Measurements from ENCODE around the gene CHRNA1. TPM values are rescaled to one million over a fixed set of nuclear protein-coding genes. Genes with fewer than 3 reads are reported as not detected.
A peak's percentile ranks its signal among the peaks of the same experiment; 100 is the strongest.

Gene CHRNA1
- total RNA-seq, 1 experiment from 2014 or later: not detected

DNA sequence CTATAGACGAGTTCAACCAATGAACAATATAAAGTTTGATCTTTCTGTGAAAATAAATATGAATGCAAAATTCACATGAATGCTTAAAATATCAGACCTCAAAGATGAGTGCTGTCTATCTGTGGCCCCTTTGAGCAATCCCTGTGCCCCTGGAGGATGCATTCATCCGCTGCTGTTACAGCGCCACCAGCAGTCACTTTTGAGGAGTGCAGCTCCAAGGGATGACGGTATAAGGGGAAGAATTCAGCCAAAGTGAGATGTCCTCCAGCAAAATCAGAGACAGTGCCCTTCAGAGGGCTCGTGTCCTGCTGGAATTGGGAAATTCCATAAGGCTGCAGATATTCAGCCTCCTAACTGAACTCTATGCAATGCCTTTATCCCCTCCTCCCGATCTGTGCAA lies 12.0 kb upstream of the CHRNA1 start:
- TF ChIP-seq FOSL1 (IDR thresholded peaks at IDR 0.05; ENCODE audit: low read depth): no peak
- TF ChIP-seq ATF3 (IDR thresholded peaks at IDR 0.05): no peak
- no peak for TF ChIP-seq JUND (IDR thresholded peaks at IDR 0.05)
- TF ChIP-seq, protein P1, sequence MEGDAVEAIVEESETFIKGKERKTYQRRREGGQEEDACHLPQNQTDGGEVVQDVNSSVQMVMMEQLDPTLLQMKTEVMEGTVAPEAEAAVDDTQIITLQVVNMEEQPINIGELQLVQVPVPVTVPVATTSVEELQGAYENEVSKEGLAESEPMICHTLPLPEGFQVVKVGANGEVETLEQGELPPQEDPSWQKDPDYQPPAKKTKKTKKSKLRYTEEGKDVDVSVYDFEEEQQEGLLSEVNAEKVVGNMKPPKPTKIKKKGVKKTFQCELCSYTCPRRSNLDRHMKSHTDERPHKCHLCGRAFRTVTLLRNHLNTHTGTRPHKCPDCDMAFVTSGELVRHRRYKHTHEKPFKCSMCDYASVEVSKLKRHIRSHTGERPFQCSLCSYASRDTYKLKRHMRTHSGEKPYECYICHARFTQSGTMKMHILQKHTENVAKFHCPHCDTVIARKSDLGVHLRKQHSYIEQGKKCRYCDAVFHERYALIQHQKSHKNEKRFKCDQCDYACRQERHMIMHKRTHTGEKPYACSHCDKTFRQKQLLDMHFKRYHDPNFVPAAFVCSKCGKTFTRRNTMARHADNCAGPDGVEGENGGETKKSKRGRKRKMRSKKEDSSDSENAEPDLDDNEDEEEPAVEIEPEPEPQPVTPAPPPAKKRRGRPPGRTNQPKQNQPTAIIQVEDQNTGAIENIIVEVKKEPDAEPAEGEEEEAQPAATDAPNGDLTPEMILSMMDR (IDR thresholded peaks at IDR 0.05 in 2 of 3, conservative IDR thresholded peaks at IDR 0.05 in 1 of 3; ENCODE audit: borderline replicate concordance in 1 of 3, insufficient read depth in 1 of 3, low read depth in 2 of 3, low read length in 2 of 3): peak in 2 of 3 experiments; percentile 60 to 81; a peak in 4 of 6 replicates
- Histone ChIP-seq H3K9ac (ENCODE audit: low read length) (no peak overlapping the region), H3K27ac (ENCODE audit: low read depth, low read length) (no peak overlapping the region), H4K20me1 (ENCODE audit: insufficient read depth) (no peaks in the 10 kb centered on the region), H3K9me2 (ENCODE audit: insufficient read depth) (no peaks in the 10 kb centered on the region), H2AFZ (ENCODE audit: low read depth, low read length, poor library complexity, severe bottlenecking) (no peak overlapping the region), H3K36me3 (ENCODE audit: control insufficient read depth in 1 of 2, insufficient read depth in 2 of 2, low read length in 2 of 2) (no peaks in the 10 kb centered on the region), H3K27me3 (ENCODE audit: insufficient read depth, low read length) (no peaks in the 10 kb centered on the region), H3K4me1 (ENCODE audit: control insufficient read depth in 1 of 2, insufficient read depth in 2 of 2, low read length in 2 of 2) (peaks cover 0 to 12% of the 10 kb centered on the region in 2 experiments; a peak in 2 of 4 replicates), H3K4me2 (ENCODE audit: low read length) (no peak overlapping the region), H3K4me3 (replicated peaks in 1 of 2; ENCODE audit: low read depth in 1 of 2, low read length in 2 of 2) (no peak overlapping the region), H3K9me3 (ENCODE audit: control insufficient read depth in 1 of 2, insufficient read depth in 1 of 2, low read depth in 1 of 2, low read length in 2 of 2) (no peaks in the 10 kb centered on the region), H3K79me2 (ENCODE audit: insufficient read depth, low read length) (no peaks in the 10 kb centered on the region)
- RAD21 ChIA-PET (ENCODE audit: low non-redundant PET in 1 of 2, low total read pairs in 2 of 2, uncharacterized antibody in 2 of 2, unreplicated experiment in 2 of 2): no interaction called here
- no peak for DNase-seq (ENCODE audit: low read depth, low spot score)
- ATAC-seq: no peak
- POLR2A ChIA-PET: no interaction called here
- intact Hi-C loops (cut with micrococcal nuclease): no loop called here
- BruUV-seq (replicated peaks): no TSS peak
- CTCF ChIA-PET: interaction anchor here (1.0 to 1.4 kb wide), 3 partner anchors 27 to 208 kb away, joined by 3 to 5 read pairs (median 4); no protein-coding TSS in a partner anchor

GRCh38 chr2:174775571-174775980 lies 11.3 kb upstream of the CHRNA1 start:
- Histone ChIP-seq H4K20me1 (ENCODE audit: insufficient read depth) (no peaks in the 10 kb centered on the region), H3K4me3 (replicated peaks in 1 of 2; ENCODE audit: low read depth in 1 of 2, low read length in 2 of 2) (no peak overlapping the region), H3K4me2 (ENCODE audit: low read length) (no peak overlapping the region), H2AFZ (ENCODE audit: low read depth, low read length, poor library complexity, severe bottlenecking) (peak overlapping the region; percentile 56), H3K4me1 (ENCODE audit: control insufficient read depth in 1 of 2, insufficient read depth in 2 of 2, low read length in 2 of 2) (peaks cover 0 to 12% of the 10 kb centered on the region in 2 experiments; a peak in 2 of 4 replicates), H3K9ac (ENCODE audit: low read length) (no peak overlapping the region), H3K9me2 (ENCODE audit: insufficient read depth) (no peaks in the 10 kb centered on the region), H3K27me3 (ENCODE audit: insufficient read depth, low read length) (no peaks in the 10 kb centered on the region), H3K9me3 (ENCODE audit: control insufficient read depth in 1 of 2, insufficient read depth in 1 of 2, low read depth in 1 of 2, low read length in 2 of 2) (no peaks in the 10 kb centered on the region), H3K27ac (ENCODE audit: low read depth, low read length) (no peak overlapping the region), H3K79me2 (ENCODE audit: insufficient read depth, low read length) (no peaks in the 10 kb centered on the region), H3K36me3 (ENCODE audit: control insufficient read depth in 1 of 2, insufficient read depth in 2 of 2, low read length in 2 of 2) (no peaks in the 10 kb centered on the region)
- POLR2A ChIA-PET: no interaction called here
- no peak for ATAC-seq
- TF ChIP-seq POLR2A (IDR thresholded peaks at IDR 0.05; ENCODE audit: borderline replicate concordance, extremely low read depth, insufficient read depth, insufficient read length) (no peak), SIN3A (IDR thresholded peaks at IDR 0.05; ENCODE audit: low read depth) (no peak), EZH2 (IDR thresholded peaks at IDR 0.05) (no peak), ZFX (IDR thresholded peaks at IDR 0.05) (no peak), ELF1 (IDR thresholded peaks at IDR 0.05; ENCODE audit: borderline replicate concordance, low read depth) (no peak), JUND (IDR thresholded peaks at IDR 0.05) (no peak), FOSL1 (IDR thresholded peaks at IDR 0.05; ENCODE audit: low read depth) (no peak)
- TF ChIP-seq, protein P2, sequence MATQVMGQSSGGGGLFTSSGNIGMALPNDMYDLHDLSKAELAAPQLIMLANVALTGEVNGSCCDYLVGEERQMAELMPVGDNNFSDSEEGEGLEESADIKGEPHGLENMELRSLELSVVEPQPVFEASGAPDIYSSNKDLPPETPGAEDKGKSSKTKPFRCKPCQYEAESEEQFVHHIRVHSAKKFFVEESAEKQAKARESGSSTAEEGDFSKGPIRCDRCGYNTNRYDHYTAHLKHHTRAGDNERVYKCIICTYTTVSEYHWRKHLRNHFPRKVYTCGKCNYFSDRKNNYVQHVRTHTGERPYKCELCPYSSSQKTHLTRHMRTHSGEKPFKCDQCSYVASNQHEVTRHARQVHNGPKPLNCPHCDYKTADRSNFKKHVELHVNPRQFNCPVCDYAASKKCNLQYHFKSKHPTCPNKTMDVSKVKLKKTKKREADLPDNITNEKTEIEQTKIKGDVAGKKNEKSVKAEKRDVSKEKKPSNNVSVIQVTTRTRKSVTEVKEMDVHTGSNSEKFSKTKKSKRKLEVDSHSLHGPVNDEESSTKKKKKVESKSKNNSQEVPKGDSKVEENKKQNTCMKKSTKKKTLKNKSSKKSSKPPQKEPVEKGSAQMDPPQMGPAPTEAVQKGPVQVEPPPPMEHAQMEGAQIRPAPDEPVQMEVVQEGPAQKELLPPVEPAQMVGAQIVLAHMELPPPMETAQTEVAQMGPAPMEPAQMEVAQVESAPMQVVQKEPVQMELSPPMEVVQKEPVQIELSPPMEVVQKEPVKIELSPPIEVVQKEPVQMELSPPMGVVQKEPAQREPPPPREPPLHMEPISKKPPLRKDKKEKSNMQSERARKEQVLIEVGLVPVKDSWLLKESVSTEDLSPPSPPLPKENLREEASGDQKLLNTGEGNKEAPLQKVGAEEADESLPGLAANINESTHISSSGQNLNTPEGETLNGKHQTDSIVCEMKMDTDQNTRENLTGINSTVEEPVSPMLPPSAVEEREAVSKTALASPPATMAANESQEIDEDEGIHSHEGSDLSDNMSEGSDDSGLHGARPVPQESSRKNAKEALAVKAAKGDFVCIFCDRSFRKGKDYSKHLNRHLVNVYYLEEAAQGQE (IDR thresholded peaks at IDR 0.05; ENCODE audit: low read depth): no peak
- CTCF ChIA-PET: interaction anchor here (0.9 to 1.4 kb wide), 4 partner anchors 27 to 215 kb away, joined by 3 to 5 read pairs (median 4); no protein-coding TSS in a partner anchor
- RAD21 ChIA-PET (ENCODE audit: low non-redundant PET in 1 of 2, low total read pairs in 2 of 2, uncharacterized antibody in 2 of 2, unreplicated experiment in 2 of 2): no interaction called here
- no TSS peak for BruUV-seq (replicated peaks)
- DNase-seq (ENCODE audit: low read depth, low spot score): no peak
- intact Hi-C loops (cut with micrococcal nuclease): no loop called here
